Measurements from ENCODE around the gene TRPC5OS.

- no peak for TF ChIP-seq CTCF (IDR thresholded peaks at IDR 0.05; ENCODE audit: low read depth, low read length)
- no peak for TF ChIP-seq EZH2phosphoT487 (IDR thresholded peaks at IDR 0.05; ENCODE audit: low read depth)
These were observed 12.6 kb downstream of the TRPC5OS start for GRCh38 chrX:111888600-111888999.

Measured in OCI-LY3 (cell line).